Body of pancreas (tissue), 4 donors: ENCODE results near the gene FAM53C.

Experiments
- POLR2A ChIP-seq, 3 donors: fragments of 450-650 bp; IDR thresholded peaks; one replicate each; pipeline ENCODE4 v1.6.1; 2016; ENCODE audit warnings: antibody characterized with exemption in 3 of 3, mild to moderate bottlenecking in 2 of 3
- TF ChIP-seq, protein P1 (sequence below), 7 experiments: fragments of 450-650 bp in 4 of 7; fragments of 200-600 bp in 3 of 7; sonication (generic) in 3 of 7; IDR thresholded peaks; one replicate each; pipeline ENCODE4 v1.5.1; 2016 to 2019; ENCODE audit warnings: antibody characterized with exemption in 7 of 7

DNA sequence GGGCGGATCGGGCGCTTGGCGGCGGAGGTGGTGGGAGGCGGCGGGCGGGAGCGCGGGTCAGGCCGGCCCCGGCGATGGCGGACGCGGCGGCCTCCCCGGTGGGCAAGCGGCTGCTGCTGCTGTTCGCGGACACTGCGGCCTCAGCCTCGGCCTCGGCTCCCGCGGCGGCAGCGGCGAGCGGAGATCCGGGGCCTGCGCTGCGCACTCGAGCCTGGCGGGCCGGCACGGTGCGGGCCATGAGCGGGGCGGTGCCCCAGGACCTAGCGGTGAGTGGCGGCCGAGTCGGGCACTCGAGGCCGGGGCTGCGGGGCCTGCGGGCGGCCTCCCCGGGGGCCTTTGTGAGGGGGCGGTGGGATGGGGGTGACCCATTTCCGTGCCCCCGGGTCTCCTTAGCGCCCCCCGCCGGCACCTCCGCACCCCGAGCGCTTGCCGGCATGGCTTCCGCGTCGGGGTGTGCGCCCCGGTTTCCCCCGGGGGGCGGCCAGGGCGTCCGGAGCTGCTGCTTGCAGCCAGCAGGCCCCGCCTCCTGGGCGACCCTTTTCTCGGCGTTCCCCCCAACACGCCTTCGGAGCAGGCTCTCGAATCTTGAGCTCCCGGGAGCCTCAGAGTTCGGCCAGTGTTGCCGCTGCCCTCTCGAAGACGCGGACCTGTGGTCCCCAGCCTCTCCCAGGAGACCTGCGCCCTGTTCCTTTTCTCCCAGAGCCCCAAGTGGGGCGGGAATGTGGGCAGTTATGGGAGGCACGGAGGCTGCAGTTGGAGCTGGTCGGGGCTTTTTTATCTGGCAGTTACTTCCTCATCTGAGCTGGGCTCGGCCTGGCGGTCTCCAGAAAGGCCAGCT is 14.9 kb downstream of the FAM53C start:
- TF ChIP-seq, protein P1, sequence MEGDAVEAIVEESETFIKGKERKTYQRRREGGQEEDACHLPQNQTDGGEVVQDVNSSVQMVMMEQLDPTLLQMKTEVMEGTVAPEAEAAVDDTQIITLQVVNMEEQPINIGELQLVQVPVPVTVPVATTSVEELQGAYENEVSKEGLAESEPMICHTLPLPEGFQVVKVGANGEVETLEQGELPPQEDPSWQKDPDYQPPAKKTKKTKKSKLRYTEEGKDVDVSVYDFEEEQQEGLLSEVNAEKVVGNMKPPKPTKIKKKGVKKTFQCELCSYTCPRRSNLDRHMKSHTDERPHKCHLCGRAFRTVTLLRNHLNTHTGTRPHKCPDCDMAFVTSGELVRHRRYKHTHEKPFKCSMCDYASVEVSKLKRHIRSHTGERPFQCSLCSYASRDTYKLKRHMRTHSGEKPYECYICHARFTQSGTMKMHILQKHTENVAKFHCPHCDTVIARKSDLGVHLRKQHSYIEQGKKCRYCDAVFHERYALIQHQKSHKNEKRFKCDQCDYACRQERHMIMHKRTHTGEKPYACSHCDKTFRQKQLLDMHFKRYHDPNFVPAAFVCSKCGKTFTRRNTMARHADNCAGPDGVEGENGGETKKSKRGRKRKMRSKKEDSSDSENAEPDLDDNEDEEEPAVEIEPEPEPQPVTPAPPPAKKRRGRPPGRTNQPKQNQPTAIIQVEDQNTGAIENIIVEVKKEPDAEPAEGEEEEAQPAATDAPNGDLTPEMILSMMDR (IDR thresholded peaks at IDR 0.05): peak in 3 of 7 experiments; percentile 21 to 34 (median 25)
- peak; percentile 29 to 83 (median 78) for TF ChIP-seq POLR2A (IDR thresholded peaks at IDR 0.05)
